HFF-Myc (cell line): ENCODE measurements around the gene NUDT3.

Experiments used
- DNase-seq: peaks from one replicate; pipeline ENCODE4 v3.0.0-alpha.2; 2011; ENCODE audit warnings: low read depth; ENCODE audit errors: extremely low read depth
- H3K4me3 ChIP-seq: replicated peaks from 2 replicates; pipeline ENCODE4 v1.5.1; 2011; ENCODE audit warnings: low read depth, mild to moderate bottlenecking, control low read depth, low read length
- TF ChIP-seq, protein P1 (sequence below): IDR thresholded peaks from 2 replicates; pipeline ENCODE4 v1.5.1; 2012; ENCODE audit warnings: mild to moderate bottlenecking, low read depth, low read length, control low read depth; ENCODE audit errors: missing control alignments

Gene NUDT3

GRCh38 chr6:34238585-34239499 lies 153.6 kb downstream of the NUDT3 start:
- no peak for DNase-seq
- peak overlapping the region; percentile 69 for H3K4me3 ChIP-seq
- TF ChIP-seq, protein P1, sequence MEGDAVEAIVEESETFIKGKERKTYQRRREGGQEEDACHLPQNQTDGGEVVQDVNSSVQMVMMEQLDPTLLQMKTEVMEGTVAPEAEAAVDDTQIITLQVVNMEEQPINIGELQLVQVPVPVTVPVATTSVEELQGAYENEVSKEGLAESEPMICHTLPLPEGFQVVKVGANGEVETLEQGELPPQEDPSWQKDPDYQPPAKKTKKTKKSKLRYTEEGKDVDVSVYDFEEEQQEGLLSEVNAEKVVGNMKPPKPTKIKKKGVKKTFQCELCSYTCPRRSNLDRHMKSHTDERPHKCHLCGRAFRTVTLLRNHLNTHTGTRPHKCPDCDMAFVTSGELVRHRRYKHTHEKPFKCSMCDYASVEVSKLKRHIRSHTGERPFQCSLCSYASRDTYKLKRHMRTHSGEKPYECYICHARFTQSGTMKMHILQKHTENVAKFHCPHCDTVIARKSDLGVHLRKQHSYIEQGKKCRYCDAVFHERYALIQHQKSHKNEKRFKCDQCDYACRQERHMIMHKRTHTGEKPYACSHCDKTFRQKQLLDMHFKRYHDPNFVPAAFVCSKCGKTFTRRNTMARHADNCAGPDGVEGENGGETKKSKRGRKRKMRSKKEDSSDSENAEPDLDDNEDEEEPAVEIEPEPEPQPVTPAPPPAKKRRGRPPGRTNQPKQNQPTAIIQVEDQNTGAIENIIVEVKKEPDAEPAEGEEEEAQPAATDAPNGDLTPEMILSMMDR = no peak

DNA sequence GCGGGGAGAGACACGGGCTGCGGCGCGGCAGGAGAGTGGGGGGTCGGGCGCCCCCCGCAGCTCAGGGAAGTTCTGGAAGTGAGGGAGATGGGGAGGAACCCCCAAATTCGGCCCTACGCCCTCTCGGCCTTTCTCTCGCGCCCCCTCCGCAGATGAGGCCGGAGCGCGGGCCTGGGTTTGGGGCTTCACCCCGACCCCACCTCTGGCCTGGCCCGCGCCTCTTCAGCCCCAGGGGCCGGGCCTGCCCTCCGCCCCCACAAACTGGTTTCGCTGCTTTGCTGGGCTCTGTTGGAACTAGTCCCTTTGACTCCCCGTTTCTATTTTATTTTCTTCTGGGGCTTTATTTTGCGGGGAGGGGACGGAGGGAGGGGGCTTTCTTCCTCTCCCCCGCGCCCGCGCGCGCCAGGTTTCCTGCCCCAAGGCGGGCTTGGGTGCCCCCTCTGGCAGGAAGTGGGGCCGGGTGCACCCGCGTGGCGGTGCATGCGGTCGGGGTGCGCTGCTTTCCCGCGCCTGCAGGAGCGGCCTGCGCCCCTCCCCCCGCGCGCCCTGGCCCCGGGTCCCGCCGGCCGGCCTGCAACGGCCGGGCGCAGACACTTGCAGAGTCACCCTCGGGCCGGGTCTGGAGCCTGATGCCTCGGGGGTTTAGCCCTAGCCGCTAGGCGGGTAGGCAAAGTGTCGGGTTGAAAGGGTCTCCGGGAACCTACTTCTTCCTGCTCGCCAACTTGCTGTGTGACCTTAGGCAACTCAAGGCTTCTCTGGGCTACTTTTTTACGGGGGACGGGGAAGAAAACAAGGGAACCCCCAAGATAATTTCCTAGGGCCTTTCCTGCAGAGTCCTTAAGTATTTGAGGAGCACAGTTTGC lies 154.5 kb downstream of the NUDT3 start:
- TF ChIP-seq, protein P1 = peak; percentile 17
- peak overlapping the region; percentile 69 for H3K4me3 ChIP-seq
- DNase-seq = no peak

DNA sequence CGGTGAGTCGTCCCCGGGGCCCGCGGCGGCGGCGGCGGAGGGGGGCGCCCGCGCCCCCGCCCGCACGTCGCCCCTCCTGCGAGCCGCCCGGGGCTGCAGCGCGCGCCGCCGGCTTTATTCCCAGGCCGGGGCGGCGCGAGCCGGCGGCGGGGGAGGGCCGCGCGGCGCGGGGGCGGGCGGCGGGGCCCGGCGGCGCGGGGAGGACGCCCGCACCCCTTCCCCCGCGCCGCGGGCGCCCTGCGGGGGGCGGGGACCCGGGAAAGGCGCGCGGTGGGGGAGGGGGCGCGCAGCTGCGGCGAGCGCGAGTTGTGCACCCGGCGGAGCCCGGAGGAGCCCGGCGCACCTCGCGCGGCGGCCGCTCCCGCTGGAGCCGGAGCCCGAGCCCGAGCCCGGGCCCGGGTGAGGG lies 155.2 kb downstream of the NUDT3 start:
- TF ChIP-seq, protein P1 = no peak
- H3K4me3 ChIP-seq = peak overlapping the region; percentile 69
- no peak for DNase-seq

GRCh38 chr6:34236443-34237315 lies 155.8 kb downstream of the NUDT3 start, which contains the start of gene HMGA1:
TSS of gene HMGA1 (plus strand) at chr6:34236873. CDS start at chr6:34240781, 3,908 bp downstream.
- DNase-seq = no peak
- TF ChIP-seq, protein P1 = no peak

DNA sequence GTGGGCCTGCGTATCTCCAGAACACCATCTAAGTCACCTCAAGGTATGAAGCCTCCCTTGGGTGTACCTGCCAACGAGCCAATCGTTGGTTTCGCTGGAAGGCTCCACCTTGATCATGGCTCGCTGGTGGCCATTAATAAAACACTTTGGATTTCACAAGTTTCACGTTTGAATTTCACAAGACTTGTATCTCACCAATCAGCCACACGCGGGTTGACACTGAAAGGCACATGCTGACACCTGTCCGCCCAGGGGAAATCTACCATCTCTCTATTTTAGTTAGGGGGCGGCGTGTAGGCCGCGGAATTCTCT lies 156.4 kb downstream of the NUDT3 start:
- H3K4me3 ChIP-seq = peak overlapping the region; percentile 58

More at GRCh38 chr6:34236443-34237315, 155.8 kb downstream of the NUDT3 start, which contains the start of gene HMGA1:
- peak within 1 kb of the TSS; percentile 69 for H3K4me3 ChIP-seq

More for the DNA sequence above, 156.4 kb downstream of the NUDT3 start:
- DNase-seq = no peak
- TF ChIP-seq, protein P1 = no peak
